NCI-H1930 (cell line): ENCODE measurements around the gene THTPA.

Source experiments
- DNase-seq, 2 experiments: peaks; one replicate each; lab custom pipeline; 2025; lab: John Stamatoyannopoulos, UW

THTPA gene

GRCh38 chr14:23567186-23568020, 11.3 kb downstream of the THTPA start, which contains the start of gene AP1G2:
TSS of gene AP1G2 (minus strand) at chr14:23567791. CDS start at chr14:23567314, 477 bp downstream.
- DNase-seq, result peak; percentile 76 to 82

- no peak for DNase-seq
These were observed 12.0 kb downstream of the THTPA start for GRCh38 chr14:23568021-23568599.

GRCh38 chr14:23568600-23569331, 12.7 kb downstream of the THTPA start:
- DNase-seq, result peak in 1 of 2 experiments; percentile 26

- DNase-seq, result no peak
These were observed 13.5 kb downstream of the THTPA start for GRCh38 chr14:23569443-23570151.

- DNase-seq, result no peak
These were observed 14.9 kb downstream of the THTPA start for GRCh38 chr14:23570806-23571483.

GRCh38 chr14:23571701-23572523, 15.8 kb downstream of the THTPA start:
- DNase-seq, result no peak

GRCh38 chr14:23572524-23572828, 16.4 kb downstream of the THTPA start:
- DNase-seq, result no peak

GRCh38 chr14:23572836-23573235, 16.8 kb downstream of the THTPA start:
- no peak for DNase-seq

GRCh38 chr14:23573384-23574015, 17.4 kb downstream of the THTPA start:
- no peak for DNase-seq

- no peak for DNase-seq
These were observed 21.1 kb downstream of the THTPA start for GRCh38 chr14:23577004-23577681.

- DNase-seq, result no peak
These were observed 21.8 kb downstream of the THTPA start for GRCh38 chr14:23577710-23578392.

- DNase-seq, result no peak
These were observed 22.7 kb downstream of the THTPA start, which contains the start of gene JPH4 for GRCh38 chr14:23578560-23579310. TSS of gene JPH4 (minus strand) at chr14:23578790. CDS start at chr14:23577453, 1,337 bp downstream.

GRCh38 chr14:23579311-23579630, 23.2 kb downstream of the THTPA start:
- no peak for DNase-seq

GRCh38 chr14:23579739-23580138, 23.7 kb downstream of the THTPA start:
- DNase-seq, result no peak

GRCh38 chr14:23580152-23580926, 24.3 kb downstream of the THTPA start:
- no peak for DNase-seq

- no peak for DNase-seq
These were observed 24.8 kb downstream of the THTPA start for GRCh38 chr14:23580948-23581281.

GRCh38 chr14:23582906-23583760, 27.1 kb downstream of the THTPA start:
- DNase-seq, result no peak
